Measurements from ENCODE around the gene ZNF718.
"Not testable (repeated sequence)": the region's sequence is repeated elsewhere in the genome, so short reads cannot be mapped to it uniquely, and the experiment has no call there.

Gene ZNF718

DNA sequence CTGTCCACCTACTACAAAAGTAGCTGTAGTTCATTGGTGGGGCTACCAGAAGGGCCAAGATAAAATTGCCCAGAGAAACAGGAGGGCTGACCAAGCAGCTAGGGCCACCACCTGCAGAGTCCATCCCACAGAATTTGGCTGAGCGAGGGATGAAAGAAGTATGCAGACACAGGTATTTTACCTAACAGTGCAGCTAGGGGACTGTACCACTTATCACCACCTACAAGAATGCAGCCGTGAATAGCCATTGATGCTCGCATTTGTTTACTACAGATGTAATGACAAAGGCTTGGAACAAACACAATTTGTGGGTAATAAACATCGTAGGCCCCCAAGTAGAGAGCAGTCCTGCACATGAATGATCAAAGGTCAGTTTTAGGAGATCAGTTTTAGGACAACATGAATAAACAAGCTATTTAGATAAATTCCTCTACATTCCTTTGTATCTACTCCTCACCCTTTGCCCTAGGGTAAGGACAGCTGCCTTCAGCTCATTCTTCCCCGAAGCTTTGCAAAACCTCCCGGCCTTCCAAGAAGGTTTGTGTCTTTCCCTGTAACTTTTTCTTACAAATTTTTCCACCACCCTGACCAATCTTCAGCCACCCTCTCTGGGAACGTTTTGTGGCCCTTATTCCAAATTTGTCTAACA, 49.5 kb downstream of the ZNF718 start:
- no peaks in the 10 kb centered on the region for H3F3A ChIP-seq (ENCODE audit: control insufficient read depth, insufficient read depth)
- H3K79me2 ChIP-seq (ENCODE audit: control insufficient read depth, low read length): no peaks in the 10 kb centered on the region
- no peaks in the 10 kb centered on the region for H4K20me1 ChIP-seq (ENCODE audit: control insufficient read depth, insufficient read depth, low read depth, low read length)
- peaks cover 16% of the 10 kb centered on the region; the same call in 1 of the 2 replicates for H3K9me3 ChIP-seq (ENCODE audit: control insufficient read depth, insufficient read depth, low read length)
- H3K4me2 ChIP-seq (ENCODE audit: low read length): no peak overlapping the region
- no peaks in the 10 kb centered on the region for H3K36me3 ChIP-seq (ENCODE audit: control insufficient read depth, low read length)
- no peaks in the 10 kb centered on the region for H3K4me1 ChIP-seq (ENCODE audit: control insufficient read depth, low read length)
- no peak overlapping the region for H3K27ac ChIP-seq (ENCODE audit: low read depth, low read length)
- H3K9me2 ChIP-seq (replicated peaks; ENCODE audit: control insufficient read depth, low read length): no peaks in the 10 kb centered on the region
- no peaks in the 10 kb centered on the region for H3K27me3 ChIP-seq (ENCODE audit: control insufficient read depth, low read length)
- no peak overlapping the region for H3K4me3 ChIP-seq (ENCODE audit: low read length)
- TF ChIP-seq EZH2phosphoT487 (IDR thresholded peaks at IDR 0.05; ENCODE audit: borderline replicate concordance, low read length): no peak
- TF ChIP-seq, protein P1, sequence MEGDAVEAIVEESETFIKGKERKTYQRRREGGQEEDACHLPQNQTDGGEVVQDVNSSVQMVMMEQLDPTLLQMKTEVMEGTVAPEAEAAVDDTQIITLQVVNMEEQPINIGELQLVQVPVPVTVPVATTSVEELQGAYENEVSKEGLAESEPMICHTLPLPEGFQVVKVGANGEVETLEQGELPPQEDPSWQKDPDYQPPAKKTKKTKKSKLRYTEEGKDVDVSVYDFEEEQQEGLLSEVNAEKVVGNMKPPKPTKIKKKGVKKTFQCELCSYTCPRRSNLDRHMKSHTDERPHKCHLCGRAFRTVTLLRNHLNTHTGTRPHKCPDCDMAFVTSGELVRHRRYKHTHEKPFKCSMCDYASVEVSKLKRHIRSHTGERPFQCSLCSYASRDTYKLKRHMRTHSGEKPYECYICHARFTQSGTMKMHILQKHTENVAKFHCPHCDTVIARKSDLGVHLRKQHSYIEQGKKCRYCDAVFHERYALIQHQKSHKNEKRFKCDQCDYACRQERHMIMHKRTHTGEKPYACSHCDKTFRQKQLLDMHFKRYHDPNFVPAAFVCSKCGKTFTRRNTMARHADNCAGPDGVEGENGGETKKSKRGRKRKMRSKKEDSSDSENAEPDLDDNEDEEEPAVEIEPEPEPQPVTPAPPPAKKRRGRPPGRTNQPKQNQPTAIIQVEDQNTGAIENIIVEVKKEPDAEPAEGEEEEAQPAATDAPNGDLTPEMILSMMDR (IDR thresholded peaks at IDR 0.05; ENCODE audit: low read depth, low read length, poor library complexity, severe bottlenecking): no peak

DNA sequence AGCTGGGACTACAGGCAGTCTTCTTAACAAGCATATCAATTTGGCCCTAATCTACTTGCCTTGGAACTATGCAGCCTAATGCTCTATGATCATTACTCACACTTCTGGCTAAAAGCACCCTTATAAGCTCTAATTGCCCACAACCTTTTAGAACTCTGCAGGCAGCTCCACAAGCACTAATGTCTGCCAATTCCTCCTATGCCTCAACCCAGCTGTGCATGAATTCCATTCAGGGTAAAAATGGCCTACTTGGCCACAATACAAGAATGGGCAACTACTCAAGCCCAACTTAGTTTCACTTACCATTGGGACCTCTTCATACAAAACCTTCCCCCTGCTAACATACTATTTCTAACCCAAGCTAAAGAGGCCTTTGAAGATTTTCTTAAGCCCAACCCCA, 51.7 kb downstream of the ZNF718 start:
- Histone ChIP-seq H3K4me3 (ENCODE audit: low read length) (no peak overlapping the region), H3K27me3 (ENCODE audit: control insufficient read depth, low read length) (no peaks in the 10 kb centered on the region), H3K79me2 (ENCODE audit: control insufficient read depth, low read length) (no peaks in the 10 kb centered on the region), H3K27ac (ENCODE audit: low read depth, low read length) (no peak overlapping the region), H3K9me2 (replicated peaks; ENCODE audit: control insufficient read depth, low read length) (no peaks in the 10 kb centered on the region), H3K9me3 (ENCODE audit: control insufficient read depth, insufficient read depth, low read length) (peaks cover 16% of the 10 kb centered on the region; the same call in 1 of the 2 replicates), H3K36me3 (ENCODE audit: control insufficient read depth, low read length) (no peaks in the 10 kb centered on the region), H3K4me2 (ENCODE audit: low read length) (no peak overlapping the region), H3F3A (ENCODE audit: control insufficient read depth, insufficient read depth) (no peaks in the 10 kb centered on the region), H3K4me1 (ENCODE audit: control insufficient read depth, low read length) (no peaks in the 10 kb centered on the region), H4K20me1 (ENCODE audit: control insufficient read depth, insufficient read depth, low read depth, low read length) (no peaks in the 10 kb centered on the region)
- TF ChIP-seq, protein P1 (IDR thresholded peaks at IDR 0.05; ENCODE audit: low read depth, low read length, poor library complexity, severe bottlenecking): no peak
- no peak for TF ChIP-seq EZH2phosphoT487 (IDR thresholded peaks at IDR 0.05; ENCODE audit: borderline replicate concordance, low read length)

DNA sequence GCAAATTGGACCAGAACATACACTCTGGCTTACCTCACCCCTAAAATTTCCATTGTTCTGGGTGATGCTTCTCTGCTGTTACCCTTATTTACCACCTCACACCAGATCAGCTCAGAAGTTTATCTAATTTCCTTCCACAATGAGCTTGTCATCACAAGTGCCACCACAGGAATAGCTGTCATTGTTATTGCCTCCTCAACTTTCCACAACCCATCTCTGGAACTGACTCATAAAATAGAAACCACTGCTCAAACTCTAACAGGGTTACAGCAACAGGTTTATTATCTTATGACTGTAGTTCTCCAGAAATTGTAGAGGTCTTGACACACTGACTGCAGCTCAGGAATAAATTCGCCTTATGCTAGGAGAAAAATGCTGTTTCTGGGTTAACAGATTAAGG, 52.7 kb downstream of the ZNF718 start:
- H3K9me3 ChIP-seq (ENCODE audit: control insufficient read depth, insufficient read depth, low read length): peaks cover 16% of the 10 kb centered on the region; the same call in 1 of the 2 replicates
- no peaks in the 10 kb centered on the region for H3K4me1 ChIP-seq (ENCODE audit: control insufficient read depth, low read length)
- H3K4me2 ChIP-seq (ENCODE audit: low read length): no peak overlapping the region
- H3K79me2 ChIP-seq (ENCODE audit: control insufficient read depth, low read length): no peaks in the 10 kb centered on the region
- TF ChIP-seq, protein P1 (IDR thresholded peaks at IDR 0.05; ENCODE audit: low read depth, low read length, poor library complexity, severe bottlenecking): no peak
- no peak for TF ChIP-seq EZH2phosphoT487 (IDR thresholded peaks at IDR 0.05; ENCODE audit: borderline replicate concordance, low read length)
- no peaks in the 10 kb centered on the region for H3F3A ChIP-seq (ENCODE audit: control insufficient read depth, insufficient read depth)
- H3K27ac ChIP-seq (ENCODE audit: low read depth, low read length): no peak overlapping the region
- no peaks in the 10 kb centered on the region for H3K27me3 ChIP-seq (ENCODE audit: control insufficient read depth, low read length)
- no peak overlapping the region for H3K4me3 ChIP-seq (ENCODE audit: low read length)
- no peaks in the 10 kb centered on the region for H4K20me1 ChIP-seq (ENCODE audit: control insufficient read depth, insufficient read depth, low read depth, low read length)
- H3K9me2 ChIP-seq (replicated peaks; ENCODE audit: control insufficient read depth, low read length): no peaks in the 10 kb centered on the region
- no peaks in the 10 kb centered on the region for H3K36me3 ChIP-seq (ENCODE audit: control insufficient read depth, low read length)

DNA sequence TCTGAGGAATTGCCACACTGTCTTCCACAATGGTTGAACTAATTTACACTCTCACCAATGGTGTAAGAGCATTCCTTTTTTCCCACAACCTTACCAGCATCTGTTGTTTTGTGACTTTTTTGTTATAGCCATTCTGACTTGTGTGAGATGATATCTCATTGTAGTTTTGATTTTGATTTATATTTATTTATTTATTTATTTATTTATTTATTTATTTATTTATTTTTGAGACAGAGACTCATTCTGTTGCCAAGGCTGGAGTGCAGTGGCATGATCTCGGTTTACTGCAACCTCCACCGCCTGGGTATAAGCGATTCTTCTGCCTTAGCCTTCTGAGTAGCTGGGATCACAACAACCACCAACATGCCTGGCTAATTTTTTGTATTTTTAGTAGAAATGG, 57.9 kb downstream of the ZNF718 start:
- H3K9me3 ChIP-seq (ENCODE audit: control insufficient read depth, insufficient read depth, low read length): peaks cover 15% of the 10 kb centered on the region; the same call in 1 of the 2 replicates
- H3K79me2 ChIP-seq (ENCODE audit: control insufficient read depth, low read length); H4K20me1 ChIP-seq (ENCODE audit: control insufficient read depth, insufficient read depth, low read depth, low read length); H3F3A ChIP-seq (ENCODE audit: control insufficient read depth, insufficient read depth); H3K27ac ChIP-seq (ENCODE audit: low read depth, low read length); H3K4me1 ChIP-seq (ENCODE audit: control insufficient read depth, low read length); H3K9me2 ChIP-seq (replicated peaks; ENCODE audit: control insufficient read depth, low read length); H3K27me3 ChIP-seq (ENCODE audit: control insufficient read depth, low read length); H3K4me3 ChIP-seq (ENCODE audit: low read length); H3K4me2 ChIP-seq (ENCODE audit: low read length); H3K36me3 ChIP-seq (ENCODE audit: control insufficient read depth, low read length): not testable (repeated sequence)

Measured in DOHH2 (cell line).